Measurements from ENCODE around the gene TBC1D16.

DNA sequence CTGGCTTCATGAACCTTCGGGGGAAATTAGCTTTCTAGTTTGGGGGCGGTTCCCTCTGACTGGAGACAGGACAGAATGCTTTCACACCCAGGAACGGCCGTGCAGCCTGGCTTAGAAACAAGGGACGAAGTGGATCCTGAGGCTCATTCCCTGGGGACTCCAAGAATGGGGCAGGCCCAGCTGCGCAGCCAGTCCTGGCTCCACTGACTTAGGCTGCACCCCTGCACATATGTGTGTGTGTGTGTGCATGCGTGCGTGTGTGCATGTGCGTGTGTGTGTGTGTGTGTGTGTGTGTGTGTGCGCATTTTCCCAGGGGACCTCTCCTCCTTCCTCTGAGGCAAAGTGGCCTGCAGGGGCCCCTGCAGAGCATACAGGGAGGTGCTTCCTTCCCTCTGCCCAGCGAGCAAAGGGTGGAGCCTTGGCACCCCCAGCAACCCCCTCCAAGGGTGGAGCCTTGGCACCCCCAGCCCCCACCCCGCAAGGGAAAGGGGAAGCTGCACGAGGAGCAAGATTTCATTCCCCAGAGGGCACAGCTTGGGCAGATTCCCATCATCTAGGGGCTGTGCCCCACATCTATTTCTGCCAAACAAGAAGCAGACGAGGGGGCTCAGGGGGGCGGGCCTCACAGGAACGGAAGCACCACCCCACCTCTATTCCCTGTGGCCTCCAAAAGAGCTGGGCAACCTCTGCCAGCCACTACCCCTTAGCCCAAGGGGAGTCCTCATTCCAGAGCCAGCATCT, 98.9 kb downstream of the TBC1D16 start:
- TF ChIP-seq, protein P1, sequence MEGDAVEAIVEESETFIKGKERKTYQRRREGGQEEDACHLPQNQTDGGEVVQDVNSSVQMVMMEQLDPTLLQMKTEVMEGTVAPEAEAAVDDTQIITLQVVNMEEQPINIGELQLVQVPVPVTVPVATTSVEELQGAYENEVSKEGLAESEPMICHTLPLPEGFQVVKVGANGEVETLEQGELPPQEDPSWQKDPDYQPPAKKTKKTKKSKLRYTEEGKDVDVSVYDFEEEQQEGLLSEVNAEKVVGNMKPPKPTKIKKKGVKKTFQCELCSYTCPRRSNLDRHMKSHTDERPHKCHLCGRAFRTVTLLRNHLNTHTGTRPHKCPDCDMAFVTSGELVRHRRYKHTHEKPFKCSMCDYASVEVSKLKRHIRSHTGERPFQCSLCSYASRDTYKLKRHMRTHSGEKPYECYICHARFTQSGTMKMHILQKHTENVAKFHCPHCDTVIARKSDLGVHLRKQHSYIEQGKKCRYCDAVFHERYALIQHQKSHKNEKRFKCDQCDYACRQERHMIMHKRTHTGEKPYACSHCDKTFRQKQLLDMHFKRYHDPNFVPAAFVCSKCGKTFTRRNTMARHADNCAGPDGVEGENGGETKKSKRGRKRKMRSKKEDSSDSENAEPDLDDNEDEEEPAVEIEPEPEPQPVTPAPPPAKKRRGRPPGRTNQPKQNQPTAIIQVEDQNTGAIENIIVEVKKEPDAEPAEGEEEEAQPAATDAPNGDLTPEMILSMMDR (IDR thresholded peaks at IDR 0.05): no peak
- TF ChIP-seq EZH2 (IDR thresholded peaks at IDR 0.05): no peak
